Epithelial cell of prostate (primary cell): ENCODE measurements around the gene ETF1.

Experiments
- DNase-seq: peaks from one replicate; pipeline ENCODE4 v3.0.0-alpha.2; 2011; ENCODE audit warnings: low read depth, low spot score
- H3K27ac ChIP-seq: fragments of 450-650 bp; 2 replicates; pipeline ENCODE4 v1.5.1; 2017; ENCODE audit warnings: mild to moderate bottlenecking

ETF1 gene

GRCh38 chr5:138542956-138543729 lies at the start of gene ETF1:
Gene ETF1 (minus strand): TSS chr5:138543236. CDS start chr5:138542918, 318 bp downstream.
- peak; percentile 97 for DNase-seq
- H3K27ac ChIP-seq, result peak within 1 kb of the TSS; percentile 93

- DNase-seq, result no peak
These were observed 45.2 kb upstream of the ETF1 start for GRCh38 chr5:138588013-138588788.

GRCh38 chr5:138585157-138585556 lies 42.1 kb upstream of the ETF1 start:
- DNase-seq, result no peak
- H3K27ac ChIP-seq, result no peak overlapping the region

More at GRCh38 chr5:138588013-138588788, 45.2 kb upstream of the ETF1 start:
- H3K27ac ChIP-seq, result no peak overlapping the region

- H3K27ac ChIP-seq, result no peak overlapping the region
- DNase-seq, result no peak
These were observed 41.1 kb upstream of the ETF1 start for GRCh38 chr5:138583984-138584637.

GRCh38 chr5:138582959-138583358 lies 39.9 kb upstream of the ETF1 start:
- no peak overlapping the region for H3K27ac ChIP-seq
- DNase-seq, result no peak

GRCh38 chr5:138580777-138581176 lies 37.7 kb upstream of the ETF1 start:
- no peak overlapping the region for H3K27ac ChIP-seq
- no peak for DNase-seq

GRCh38 chr5:138580001-138580400 lies 37.0 kb upstream of the ETF1 start:
- no peak overlapping the region for H3K27ac ChIP-seq
- no peak for DNase-seq

GRCh38 chr5:138579517-138579863 lies 36.5 kb upstream of the ETF1 start:
- no peak for DNase-seq
- H3K27ac ChIP-seq, result no peak overlapping the region

GRCh38 chr5:138577452-138577851 lies 34.4 kb upstream of the ETF1 start:
- no peak for DNase-seq
- no peak overlapping the region for H3K27ac ChIP-seq

- H3K27ac ChIP-seq, result peak within 1 kb of the TSS; percentile 96
- peak; percentile 97 for DNase-seq
These were observed 32.4 kb upstream of the ETF1 start, which contains the start of gene HSPA9 for GRCh38 chr5:138575194-138576015. Gene HSPA9 (minus strand): TSS chr5:138575401. CDS start chr5:138575318, 83 bp downstream.

GRCh38 chr5:138574744-138575193 lies 31.7 kb upstream of the ETF1 start:
- peak overlapping the region; percentile 96 for H3K27ac ChIP-seq
- no peak for DNase-seq

- DNase-seq, result no peak
- H3K27ac ChIP-seq, result peak overlapping the region; percentile 96
These were observed 31.1 kb upstream of the ETF1 start for GRCh38 chr5:138573949-138574670.

GRCh38 chr5:138573223-138573622 lies 30.2 kb upstream of the ETF1 start:
- DNase-seq, result no peak
- peak overlapping the region; percentile 96 for H3K27ac ChIP-seq

GRCh38 chr5:138570871-138571270 lies 27.8 kb upstream of the ETF1 start:
- peak overlapping the region; percentile 96 for H3K27ac ChIP-seq
- DNase-seq, result no peak

- peak overlapping the region; percentile 96 for H3K27ac ChIP-seq
These were observed 26.7 kb upstream of the ETF1 start for GRCh38 chr5:138569782-138570181.

GRCh38 chr5:138568061-138568824 lies 25.2 kb upstream of the ETF1 start:
- DNase-seq, result no peak
- peak overlapping the region; percentile 96 for H3K27ac ChIP-seq

More at GRCh38 chr5:138569782-138570181, 26.7 kb upstream of the ETF1 start:
- no peak for DNase-seq

GRCh38 chr5:138566792-138567191 lies 23.8 kb upstream of the ETF1 start:
- peak overlapping the region; percentile 96 for H3K27ac ChIP-seq
- DNase-seq, result no peak

- no peak overlapping the region for H3K27ac ChIP-seq
These were observed 22.2 kb upstream of the ETF1 start for GRCh38 chr5:138565100-138565821.

More at GRCh38 chr5:138565100-138565821, 22.2 kb upstream of the ETF1 start:
- DNase-seq, result no peak
